ENCODE measurements around the gene SPDYE4.

The SPDYE4 gene

DNA sequence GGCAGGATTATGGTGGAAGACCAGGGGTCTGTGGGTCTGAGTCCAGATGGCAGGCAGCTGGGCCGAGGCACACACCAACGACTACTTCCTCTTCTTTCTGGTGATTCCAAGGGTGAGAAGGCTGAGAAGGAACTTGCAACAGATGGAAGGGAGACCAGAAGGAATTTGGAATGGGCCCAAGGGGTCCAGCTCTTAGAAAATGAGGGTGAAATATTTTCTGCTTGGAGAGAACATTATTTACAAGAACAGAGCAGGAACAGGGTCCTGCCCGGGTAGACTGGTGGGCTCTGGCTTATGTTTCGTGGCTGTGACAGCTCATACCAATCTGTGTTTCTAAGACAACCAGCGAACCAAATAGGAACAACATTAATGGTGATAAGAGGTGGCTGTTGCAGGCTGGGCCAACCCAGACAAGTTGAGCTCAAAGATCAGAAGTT is 50.3 kb downstream of the SPDYE4 start:
- DNase-seq: no peak

DNA sequence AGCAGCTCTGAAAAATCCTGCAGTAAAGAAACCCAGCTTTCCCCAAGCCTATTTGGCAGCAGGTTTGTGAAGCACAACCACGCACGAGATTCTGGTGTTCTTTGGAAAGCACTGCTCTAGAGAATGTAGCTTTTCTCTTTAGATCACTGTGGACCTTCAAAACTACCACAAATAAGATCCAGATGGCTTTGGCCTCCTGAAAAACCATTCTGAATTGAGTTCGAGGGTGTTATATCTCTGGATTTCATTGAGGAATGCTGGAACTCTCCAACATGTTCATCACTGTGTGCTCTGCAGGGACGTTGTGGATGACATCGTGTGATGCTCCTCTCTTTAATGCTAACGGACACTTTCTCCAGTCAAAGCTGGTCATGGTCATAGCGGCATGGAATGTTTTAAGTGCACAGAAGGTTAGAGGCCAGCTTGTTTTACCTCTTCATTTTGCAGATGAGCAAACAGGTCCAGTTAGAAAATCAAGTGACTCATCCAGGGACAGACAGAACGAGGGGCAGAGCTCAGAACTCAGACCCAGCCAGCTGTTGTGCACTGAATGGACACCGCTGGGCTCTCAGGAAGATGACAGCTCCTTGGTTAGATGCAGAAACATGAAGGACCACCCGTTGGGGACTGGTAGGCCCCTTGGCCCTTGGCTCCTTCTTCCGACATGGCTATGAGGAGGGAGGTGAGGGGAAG is 50.9 kb downstream of the SPDYE4 start:
- DNase-seq: no peak

DNA sequence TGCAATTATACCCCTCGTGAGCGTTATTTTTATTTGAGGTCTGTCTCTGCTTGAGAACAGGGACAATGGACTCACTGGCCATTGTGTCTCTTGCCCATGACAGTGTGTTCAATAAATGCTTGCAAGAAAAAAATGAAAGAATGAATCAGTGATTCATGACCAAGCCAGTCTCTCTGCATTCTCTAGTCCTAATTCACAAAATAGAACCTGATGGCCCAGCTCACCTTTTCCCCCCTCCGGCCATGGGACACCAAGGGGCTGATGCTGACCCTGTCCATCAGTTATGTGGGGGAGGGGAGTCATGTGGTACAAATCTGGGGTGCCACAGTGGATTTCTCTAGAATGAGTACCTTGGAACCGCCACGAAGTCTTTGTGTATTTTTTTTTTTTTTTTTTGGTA is 51.9 kb downstream of the SPDYE4 start:
- DNase-seq: no peak

DNA sequence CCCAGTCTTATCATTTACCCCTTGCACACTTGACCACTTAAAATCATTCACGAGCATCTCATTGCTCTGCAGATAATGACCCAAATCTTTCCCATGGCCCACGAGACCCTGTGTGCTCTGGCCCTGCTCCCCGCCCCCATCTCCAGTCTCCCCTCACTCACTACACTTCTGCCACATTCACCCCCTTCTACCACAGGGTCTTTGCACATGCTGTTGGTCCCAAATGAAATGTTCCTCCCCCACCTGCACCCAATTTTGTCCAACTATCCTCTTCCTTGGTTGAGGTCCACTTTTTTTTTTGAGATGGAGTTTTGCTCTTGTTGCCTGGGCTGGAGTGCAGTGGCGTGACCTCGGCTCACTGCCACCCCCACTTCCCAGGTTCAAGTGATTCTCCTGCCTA is 52.9 kb downstream of the SPDYE4 start:
- DNase-seq: no peak

DNA sequence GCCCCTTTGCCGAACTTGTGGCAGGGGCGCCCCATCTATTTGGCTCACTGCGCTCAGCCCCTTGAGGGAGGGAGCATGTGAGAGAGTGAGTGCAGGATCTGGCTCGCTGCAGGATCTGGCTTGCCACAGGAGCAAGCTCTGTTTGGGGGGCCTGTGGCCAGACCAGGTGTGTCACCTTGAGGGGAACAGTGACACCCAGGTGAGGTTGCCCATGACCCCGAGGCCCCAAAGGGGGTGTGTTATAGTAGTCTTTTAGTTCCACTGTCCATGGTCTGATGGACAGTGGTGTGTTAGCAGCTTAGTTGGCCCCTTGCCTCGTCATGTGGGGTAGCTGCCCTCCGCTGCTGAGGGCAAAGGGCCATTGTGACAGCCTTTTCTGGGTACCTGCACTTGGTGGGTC is 55.3 kb downstream of the SPDYE4 start:
- no peak for DNase-seq

DNA sequence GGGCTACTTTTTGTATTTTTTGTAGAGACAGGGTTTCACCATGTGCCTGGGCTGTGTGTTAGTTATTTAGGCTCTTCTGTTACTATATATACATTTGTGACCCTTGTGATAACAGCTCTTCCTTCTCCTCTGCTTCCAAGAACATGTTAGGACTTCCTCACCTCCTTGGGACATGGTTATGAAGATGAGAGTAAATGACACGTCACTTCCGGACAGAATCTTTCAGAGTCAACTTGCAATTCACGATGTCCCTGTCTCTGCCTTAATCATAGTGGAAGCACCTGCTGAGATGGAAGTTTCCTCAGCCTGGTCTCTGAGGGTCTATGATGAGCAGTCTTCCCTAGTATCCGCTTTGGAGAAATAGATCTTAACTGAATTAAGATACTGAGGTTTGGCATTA is 56.6 kb downstream of the SPDYE4 start:
- DNase-seq: no peak

DNA sequence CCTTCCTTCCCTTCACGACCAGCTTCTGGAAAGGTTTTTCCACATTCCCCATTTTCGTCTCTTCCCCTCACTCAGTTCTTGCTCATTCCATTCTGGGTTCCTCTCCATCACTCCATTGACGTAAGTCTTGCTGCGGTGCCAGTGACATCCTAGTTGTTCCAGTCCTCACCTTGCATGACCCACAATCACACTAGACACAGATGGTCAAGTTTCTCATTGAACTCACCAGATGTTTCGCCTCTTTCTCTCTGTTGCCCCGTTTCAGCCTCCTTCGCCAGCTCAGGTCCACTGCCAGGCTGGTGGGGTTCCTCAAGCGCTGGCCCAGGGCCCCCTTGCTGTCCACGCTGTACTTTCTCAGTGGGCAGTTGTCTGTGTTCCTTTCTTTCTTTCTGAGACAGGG is 57.1 kb downstream of the SPDYE4 start:
- no peak for DNase-seq
